Measurements from ENCODE around the gene STK33.

DNA sequence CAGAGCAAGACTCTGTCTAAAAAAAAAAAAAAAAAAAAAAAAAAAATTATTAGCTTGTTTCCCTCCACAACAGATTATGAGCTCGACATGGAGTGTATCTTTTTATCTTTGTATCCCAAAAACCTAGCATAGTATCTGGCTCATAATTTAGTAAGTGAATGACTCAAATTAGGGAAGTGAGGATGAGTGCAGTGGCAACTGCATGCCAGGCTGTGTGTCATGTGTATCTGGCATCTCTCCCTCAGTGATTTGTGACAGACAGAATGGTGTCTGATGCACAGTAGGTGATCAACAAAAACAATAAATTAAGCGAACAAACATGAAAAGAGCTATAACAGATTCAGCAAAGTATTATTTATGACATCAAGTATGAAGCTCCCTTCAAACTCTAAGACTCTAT lies 7.2 kb downstream of the STK33 start:
- TF ChIP-seq, protein P1, sequence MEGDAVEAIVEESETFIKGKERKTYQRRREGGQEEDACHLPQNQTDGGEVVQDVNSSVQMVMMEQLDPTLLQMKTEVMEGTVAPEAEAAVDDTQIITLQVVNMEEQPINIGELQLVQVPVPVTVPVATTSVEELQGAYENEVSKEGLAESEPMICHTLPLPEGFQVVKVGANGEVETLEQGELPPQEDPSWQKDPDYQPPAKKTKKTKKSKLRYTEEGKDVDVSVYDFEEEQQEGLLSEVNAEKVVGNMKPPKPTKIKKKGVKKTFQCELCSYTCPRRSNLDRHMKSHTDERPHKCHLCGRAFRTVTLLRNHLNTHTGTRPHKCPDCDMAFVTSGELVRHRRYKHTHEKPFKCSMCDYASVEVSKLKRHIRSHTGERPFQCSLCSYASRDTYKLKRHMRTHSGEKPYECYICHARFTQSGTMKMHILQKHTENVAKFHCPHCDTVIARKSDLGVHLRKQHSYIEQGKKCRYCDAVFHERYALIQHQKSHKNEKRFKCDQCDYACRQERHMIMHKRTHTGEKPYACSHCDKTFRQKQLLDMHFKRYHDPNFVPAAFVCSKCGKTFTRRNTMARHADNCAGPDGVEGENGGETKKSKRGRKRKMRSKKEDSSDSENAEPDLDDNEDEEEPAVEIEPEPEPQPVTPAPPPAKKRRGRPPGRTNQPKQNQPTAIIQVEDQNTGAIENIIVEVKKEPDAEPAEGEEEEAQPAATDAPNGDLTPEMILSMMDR (IDR thresholded peaks at IDR 0.05; ENCODE audit: poor library complexity, severe bottlenecking) = no peak
- no peak for TF ChIP-seq EZH2 (IDR thresholded peaks at IDR 0.05; ENCODE audit: borderline replicate concordance, insufficient read depth, low read length, poor library complexity, severe bottlenecking)
- no peak for TF ChIP-seq POLR2AphosphoS5 (IDR thresholded peaks at IDR 0.05)
- no peak for TF ChIP-seq TAF1 (IDR thresholded peaks at IDR 0.05; ENCODE audit: low read depth)

All from neural cell (in vitro differentiated cells).